GM12874 (cell line): ENCODE results near the gene TGM6.

ENCODE experiments used
- TF ChIP-seq, protein P1 (sequence below): IDR thresholded peaks from 2 replicates; pipeline ENCODE4 v1.5.1; 2011; ENCODE audit warnings: low read depth, mild to moderate bottlenecking, control low read depth, low read length, moderate library complexity; ENCODE audit not compliant: insufficient read depth

TGM6 gene

DNA sequence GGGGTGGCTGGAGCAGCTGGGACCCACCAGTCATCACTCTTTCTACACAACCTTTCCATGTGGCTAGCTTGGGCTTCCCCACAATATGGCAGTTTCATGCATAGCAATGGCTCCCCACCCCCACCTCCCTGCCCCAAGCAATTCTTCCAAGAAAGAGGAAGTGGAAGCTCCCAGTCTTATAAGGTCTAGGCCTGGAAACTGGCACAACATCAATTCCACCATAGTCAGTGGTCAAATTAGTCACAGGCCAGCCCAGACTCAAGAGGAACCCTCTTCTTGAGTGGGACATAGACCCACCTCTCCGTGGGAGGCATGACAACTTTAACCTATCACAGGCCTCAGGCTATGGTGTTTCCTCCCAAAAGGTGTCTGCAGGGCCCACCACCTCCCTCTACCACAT lies 17.7 kb downstream of the TGM6 start:
- TF ChIP-seq, protein P1, sequence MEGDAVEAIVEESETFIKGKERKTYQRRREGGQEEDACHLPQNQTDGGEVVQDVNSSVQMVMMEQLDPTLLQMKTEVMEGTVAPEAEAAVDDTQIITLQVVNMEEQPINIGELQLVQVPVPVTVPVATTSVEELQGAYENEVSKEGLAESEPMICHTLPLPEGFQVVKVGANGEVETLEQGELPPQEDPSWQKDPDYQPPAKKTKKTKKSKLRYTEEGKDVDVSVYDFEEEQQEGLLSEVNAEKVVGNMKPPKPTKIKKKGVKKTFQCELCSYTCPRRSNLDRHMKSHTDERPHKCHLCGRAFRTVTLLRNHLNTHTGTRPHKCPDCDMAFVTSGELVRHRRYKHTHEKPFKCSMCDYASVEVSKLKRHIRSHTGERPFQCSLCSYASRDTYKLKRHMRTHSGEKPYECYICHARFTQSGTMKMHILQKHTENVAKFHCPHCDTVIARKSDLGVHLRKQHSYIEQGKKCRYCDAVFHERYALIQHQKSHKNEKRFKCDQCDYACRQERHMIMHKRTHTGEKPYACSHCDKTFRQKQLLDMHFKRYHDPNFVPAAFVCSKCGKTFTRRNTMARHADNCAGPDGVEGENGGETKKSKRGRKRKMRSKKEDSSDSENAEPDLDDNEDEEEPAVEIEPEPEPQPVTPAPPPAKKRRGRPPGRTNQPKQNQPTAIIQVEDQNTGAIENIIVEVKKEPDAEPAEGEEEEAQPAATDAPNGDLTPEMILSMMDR: no peak

DNA sequence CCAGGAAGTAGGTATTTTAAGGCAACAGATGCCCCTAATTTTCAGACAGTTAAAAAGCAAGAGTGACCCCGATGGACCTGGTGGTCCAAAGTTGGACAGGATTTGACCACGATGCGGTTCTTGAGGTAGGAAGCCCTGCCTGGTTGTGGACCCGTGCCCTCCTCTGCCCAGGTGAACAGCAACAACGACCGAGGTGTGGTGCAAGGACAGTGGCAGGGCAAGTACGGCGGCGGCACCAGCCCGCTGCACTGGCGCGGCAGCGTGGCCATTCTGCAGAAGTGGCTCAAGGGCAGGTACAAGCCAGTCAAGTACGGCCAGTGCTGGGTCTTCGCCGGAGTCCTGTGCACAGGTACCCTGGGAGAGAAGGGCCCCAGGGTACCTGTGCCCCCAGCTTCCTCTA lies 18.7 kb downstream of the TGM6 start:
- TF ChIP-seq, protein P1: no peak

DNA sequence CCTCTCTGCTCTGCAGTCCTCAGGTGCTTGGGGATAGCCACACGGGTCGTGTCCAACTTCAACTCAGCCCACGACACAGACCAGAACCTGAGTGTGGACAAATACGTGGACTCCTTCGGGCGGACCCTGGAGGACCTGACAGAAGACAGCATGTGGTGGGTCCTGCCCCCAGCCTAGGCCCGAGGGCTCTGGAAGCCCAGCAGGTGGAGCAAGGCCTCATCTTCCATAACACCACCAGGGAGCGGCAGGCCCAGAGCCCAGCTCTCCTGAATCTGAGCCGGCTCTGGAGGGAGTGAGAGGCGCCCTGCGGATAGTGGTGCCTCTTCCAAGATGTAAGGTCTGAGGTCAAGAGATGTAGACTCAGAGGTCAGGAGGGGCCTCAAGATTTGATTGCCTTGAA lies 19.6 kb downstream of the TGM6 start:
- TF ChIP-seq, protein P1: no peak

DNA sequence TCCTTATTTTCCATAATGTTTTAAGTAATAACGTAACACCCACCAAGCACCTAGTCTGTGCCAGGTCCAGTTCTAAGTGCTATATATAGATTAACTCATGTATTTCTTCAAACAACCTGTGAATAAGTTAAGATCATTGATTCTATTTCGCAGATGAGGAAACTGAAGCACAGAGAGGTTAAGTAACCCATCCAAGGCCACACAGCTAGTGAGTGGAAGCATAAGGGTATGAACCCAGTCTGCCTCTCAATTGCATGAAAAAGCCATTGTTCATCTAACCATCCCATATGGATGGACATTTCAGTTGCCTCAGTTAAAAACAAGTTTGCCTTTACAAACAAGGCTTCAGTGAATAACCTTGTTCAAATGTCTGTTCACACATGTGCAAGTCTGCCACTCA lies 20.8 kb downstream of the TGM6 start:
- TF ChIP-seq, protein P1: no peak

DNA sequence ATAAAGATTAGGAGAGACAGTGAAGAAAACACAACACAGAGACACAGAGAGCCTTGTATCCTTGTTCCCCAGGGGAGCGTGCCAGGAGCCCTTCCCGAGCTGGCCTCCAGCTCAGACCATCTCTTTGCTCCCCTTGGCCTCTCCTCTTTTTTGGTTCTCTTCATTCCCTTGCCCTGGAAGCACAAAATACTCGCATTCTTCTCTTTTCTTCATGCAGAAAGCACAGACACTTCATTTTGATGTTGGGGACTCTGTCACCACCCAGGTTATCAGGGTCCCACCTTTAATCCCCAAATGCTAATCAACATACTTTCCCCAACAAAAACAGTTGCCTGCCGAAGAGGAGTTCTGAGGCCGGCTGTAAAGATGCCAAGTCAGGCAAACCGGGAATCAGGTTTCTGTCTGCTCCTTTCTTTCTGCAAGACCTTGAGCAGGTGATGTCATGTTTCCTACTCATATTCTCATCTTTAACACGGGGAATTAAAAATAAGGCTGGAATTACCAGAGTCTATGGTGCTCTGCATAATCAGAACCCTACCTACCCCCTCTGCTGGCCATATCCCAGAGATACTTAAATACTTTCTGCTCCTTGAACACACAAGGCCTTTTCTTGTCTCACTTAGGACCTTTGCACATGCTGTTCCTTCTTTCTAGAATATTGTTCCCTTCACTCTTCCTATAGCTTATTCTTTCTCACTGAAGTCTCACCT lies 21.7 kb downstream of the TGM6 start:
- TF ChIP-seq, protein P1: no peak

DNA sequence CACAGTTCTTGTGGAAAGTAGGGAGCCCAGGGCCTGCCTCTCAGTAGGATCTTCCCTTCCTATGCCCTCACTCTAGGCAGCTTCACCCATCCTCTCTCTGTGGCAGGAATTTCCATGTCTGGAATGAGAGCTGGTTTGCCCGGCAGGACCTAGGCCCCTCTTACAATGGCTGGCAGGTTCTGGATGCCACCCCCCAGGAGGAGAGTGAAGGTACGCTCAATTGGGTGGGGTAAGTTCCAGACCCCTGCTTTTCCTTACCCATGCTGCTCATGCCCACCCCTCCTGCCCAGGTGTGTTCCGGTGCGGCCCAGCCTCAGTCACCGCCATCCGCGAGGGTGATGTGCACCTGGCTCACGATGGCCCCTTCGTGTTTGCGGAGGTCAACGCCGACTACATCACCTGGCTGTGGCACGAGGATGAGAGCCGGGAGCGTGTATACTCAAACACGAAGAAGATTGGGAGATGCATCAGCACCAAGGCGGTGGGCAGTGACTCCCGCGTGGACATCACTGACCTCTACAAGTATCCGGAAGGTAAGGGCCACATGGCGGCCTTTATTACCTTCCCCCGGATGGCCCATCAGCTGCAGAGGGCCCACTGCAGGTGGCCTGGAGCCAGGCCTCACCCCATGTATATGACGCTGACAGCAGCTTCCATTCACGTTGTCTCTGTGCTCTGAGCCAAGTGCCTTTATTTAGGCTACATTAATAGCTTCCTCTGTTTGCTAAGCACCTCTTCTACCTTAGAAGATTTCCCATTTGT lies 22.8 kb downstream of the TGM6 start:
- TF ChIP-seq, protein P1: no peak

DNA sequence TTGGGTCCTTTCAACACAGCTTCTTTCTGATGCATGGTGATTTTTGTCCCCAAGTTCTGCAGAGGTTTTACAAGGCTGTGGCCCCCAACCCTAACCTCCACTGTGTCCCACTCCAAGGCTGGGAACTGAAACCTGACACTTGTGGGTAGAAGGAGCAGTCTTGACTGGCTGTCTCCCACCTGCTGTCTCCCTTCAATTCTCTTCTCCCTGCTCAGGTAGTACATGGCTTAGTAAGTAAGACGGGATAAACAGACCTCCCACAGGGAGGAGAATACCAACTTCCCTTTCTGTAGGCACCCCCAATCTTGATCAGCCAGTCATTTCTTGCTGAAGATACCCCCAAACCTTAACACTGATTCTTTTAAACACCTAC lies 25.0 kb downstream of the TGM6 start:
- TF ChIP-seq, protein P1: no peak
